Mesothelial cell of epicardium (in vitro differentiated cells): Measurements from ENCODE around the gene EIF2S3. TPM values are rescaled to one million over a fixed set of nuclear protein-coding genes. Genes with fewer than 3 reads are reported as not detected.
A peak's percentile ranks its signal among the peaks of the same experiment; 100 is the strongest.

Experiments used
- DNase-seq, 2 experiments: peaks; one replicate each; pipeline ENCODE4 v3.0.0; 2021; ENCODE audit warnings: low spot score in 2 of 2; ENCODE audit not compliant: unreplicated experiment in 2 of 2
- H3K27ac Mint-ChIP-seq: 2 replicates; pipeline ENCODE4 v1.8.0; 2021; ENCODE audit warnings: mixed read lengths
- H3K27me3 Mint-ChIP-seq: 2 replicates; pipeline ENCODE4 v1.8.0; 2021; ENCODE audit warnings: low read depth, mixed read lengths
- H3K36me3 Mint-ChIP-seq: 2 replicates; pipeline ENCODE4 v1.8.0; 2021; ENCODE audit warnings: mixed read lengths
- H3K4me1 Mint-ChIP-seq: 2 replicates; pipeline ENCODE4 v1.8.0; 2021; ENCODE audit warnings: mixed read lengths
- H3K4me3 Mint-ChIP-seq: 2 replicates; pipeline ENCODE4 v1.8.0; 2021; ENCODE audit warnings: mild to moderate bottlenecking, moderate library complexity, mixed read lengths
- H3K9me3 Mint-ChIP-seq: 2 replicates; pipeline ENCODE4 v1.8.0; 2021; ENCODE audit warnings: mixed read lengths
- total RNA-seq: library from RNA; stranded (reverse); gene quantifications from 3 replicates; pipeline ENCODE4 v1.2.1, GENCODE V29; 2021
- TF ChIP-seq, protein P1 (sequence below): fragments of 200-600 bp; sonication (generic); IDR thresholded peaks from one replicate; pipeline ENCODE4 v1.5.0; 2021; ENCODE audit warnings: antibody characterized with exemption; ENCODE audit not compliant: unreplicated experiment

EIF2S3 gene
- total RNA-seq, 1 donor from 2014 or later: 460 TPM

DNA sequence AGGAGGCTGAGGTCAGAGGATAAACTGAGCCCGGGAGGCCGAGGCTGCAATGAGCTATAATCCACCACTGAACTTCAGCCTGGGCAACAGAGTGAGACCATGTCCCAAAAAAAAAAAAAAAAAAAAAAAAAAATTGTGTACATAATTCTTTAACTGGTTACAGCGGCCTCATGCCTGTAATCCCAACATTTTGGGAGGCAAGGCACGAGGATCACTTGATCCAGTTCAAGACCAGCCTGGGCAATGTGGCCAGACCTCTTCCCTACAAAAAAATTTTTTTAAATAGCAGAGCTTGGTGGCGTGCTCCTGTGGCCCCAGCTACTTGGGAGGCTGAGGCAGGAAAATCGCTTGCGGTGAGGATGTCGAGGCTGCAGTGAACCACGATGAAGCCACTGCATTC, 37.1 kb upstream of the EIF2S3 start:
- Mint-ChIP-seq H3K4me1 (peaks cover 23% of the 10 kb centered on the region), H3K4me3 (no peak overlapping the region), H3K27ac (no peak overlapping the region), H3K27me3 (no peaks in the 10 kb centered on the region), H3K36me3 (peaks cover 5% of the 10 kb centered on the region), H3K9me3 (no peaks in the 10 kb centered on the region)
- DNase-seq: no peak
- TF ChIP-seq, protein P1, sequence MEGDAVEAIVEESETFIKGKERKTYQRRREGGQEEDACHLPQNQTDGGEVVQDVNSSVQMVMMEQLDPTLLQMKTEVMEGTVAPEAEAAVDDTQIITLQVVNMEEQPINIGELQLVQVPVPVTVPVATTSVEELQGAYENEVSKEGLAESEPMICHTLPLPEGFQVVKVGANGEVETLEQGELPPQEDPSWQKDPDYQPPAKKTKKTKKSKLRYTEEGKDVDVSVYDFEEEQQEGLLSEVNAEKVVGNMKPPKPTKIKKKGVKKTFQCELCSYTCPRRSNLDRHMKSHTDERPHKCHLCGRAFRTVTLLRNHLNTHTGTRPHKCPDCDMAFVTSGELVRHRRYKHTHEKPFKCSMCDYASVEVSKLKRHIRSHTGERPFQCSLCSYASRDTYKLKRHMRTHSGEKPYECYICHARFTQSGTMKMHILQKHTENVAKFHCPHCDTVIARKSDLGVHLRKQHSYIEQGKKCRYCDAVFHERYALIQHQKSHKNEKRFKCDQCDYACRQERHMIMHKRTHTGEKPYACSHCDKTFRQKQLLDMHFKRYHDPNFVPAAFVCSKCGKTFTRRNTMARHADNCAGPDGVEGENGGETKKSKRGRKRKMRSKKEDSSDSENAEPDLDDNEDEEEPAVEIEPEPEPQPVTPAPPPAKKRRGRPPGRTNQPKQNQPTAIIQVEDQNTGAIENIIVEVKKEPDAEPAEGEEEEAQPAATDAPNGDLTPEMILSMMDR: no peak

- Mint-ChIP-seq H3K27me3 (no peaks in the 10 kb centered on the region), H3K36me3 (peaks cover 8% of the 10 kb centered on the region), H3K4me1 (peaks cover 30% of the 10 kb centered on the region), H3K27ac (no peak overlapping the region), H3K9me3 (no peaks in the 10 kb centered on the region), H3K4me3 (no peak overlapping the region)
- no peak for DNase-seq
- TF ChIP-seq, protein P1: no peak
These were observed 35.9 kb upstream of the EIF2S3 start for GRCh38 chrX:24018809-24019208.

GRCh38 chrX:24019448-24019847, 35.3 kb upstream of the EIF2S3 start:
- TF ChIP-seq, protein P1: no peak
- Mint-ChIP-seq H3K4me3 (no peak overlapping the region), H3K36me3 (peaks cover 8% of the 10 kb centered on the region), H3K27ac (peak overlapping the region; percentile 91), H3K9me3 (no peaks in the 10 kb centered on the region), H3K4me1 (peaks cover 30% of the 10 kb centered on the region), H3K27me3 (no peaks in the 10 kb centered on the region)
- DNase-seq: no peak

GRCh38 chrX:24020306-24020876, 34.4 kb upstream of the EIF2S3 start:
- Mint-ChIP-seq H3K4me3 (no peak overlapping the region), H3K9me3 (no peaks in the 10 kb centered on the region), H3K27ac (peak overlapping the region; percentile 91), H3K27me3 (no peaks in the 10 kb centered on the region), H3K36me3 (peaks cover 8% of the 10 kb centered on the region), H3K4me1 (peaks cover 30% of the 10 kb centered on the region)
- TF ChIP-seq, protein P1: no peak
- DNase-seq: no peak

- H3K36me3 Mint-ChIP-seq: peaks cover 6% of the 10 kb centered on the region
- H3K9me3 Mint-ChIP-seq: no peaks in the 10 kb centered on the region
- TF ChIP-seq, protein P1: no peak
- no peaks in the 10 kb centered on the region for H3K27me3 Mint-ChIP-seq
- DNase-seq: no peak
- peaks cover 40% of the 10 kb centered on the region for H3K4me1 Mint-ChIP-seq
- H3K27ac Mint-ChIP-seq: peak overlapping the region; percentile 41
- peak overlapping the region; percentile 90 for H3K4me3 Mint-ChIP-seq
These were observed 31.2 kb upstream of the EIF2S3 start for GRCh38 chrX:24023544-24023943.
